ENCODE results near the gene CDK15. TPM values are rescaled to one million over a fixed set of nuclear protein-coding genes. Genes with fewer than 3 reads are reported as not detected.

The CDK15 gene
- total RNA-seq, 2 donors from 2014 or later: 1.2 TPM; not detected in 1

- 74% methylated on average over 7 of the region's 7 CpGs for WGBS
- H3K9me3 ChIP-seq: no peaks in the 10 kb centered on the region
- H3K4me3 ChIP-seq: no peak overlapping the region
- DNase-seq (ENCODE audit: low spot score): no peak
- no peak overlapping the region for H3K27ac ChIP-seq
- no peaks in the 10 kb centered on the region for H3K4me1 ChIP-seq (replicated peaks)
- intact Hi-C loops (cut with DNase I): no loop called here
- no peaks in the 10 kb centered on the region for H3K27me3 ChIP-seq (replicated peaks; ENCODE audit: insufficient read depth)
- TF ChIP-seq POLR2A (IDR thresholded peaks at IDR 0.05) (no peak), CTCF (IDR thresholded peaks at IDR 0.05) (no peak), POLR2AphosphoS5 (IDR thresholded peaks at IDR 0.05) (no peak)
- no peaks in the 10 kb centered on the region for H3K36me3 ChIP-seq
Observed at GRCh38 chr2:201931951-201932350, 125.6 kb downstream of the CDK15 start.

GRCh38 chr2:201932511-201932910, 126.2 kb downstream of the CDK15 start:
- Histone ChIP-seq H3K4me1 (replicated peaks) (no peaks in the 10 kb centered on the region), H3K27me3 (replicated peaks; ENCODE audit: insufficient read depth) (no peaks in the 10 kb centered on the region), H3K9me3 (no peaks in the 10 kb centered on the region), H3K27ac (no peak overlapping the region), H3K36me3 (no peaks in the 10 kb centered on the region), H3K4me3 (no peak overlapping the region)
- TF ChIP-seq POLR2A (IDR thresholded peaks at IDR 0.05) (no peak), CTCF (IDR thresholded peaks at IDR 0.05) (no peak), POLR2AphosphoS5 (IDR thresholded peaks at IDR 0.05) (no peak)
- no peak for DNase-seq (ENCODE audit: low spot score)
- intact Hi-C loops (cut with DNase I): no loop called here
- 84% methylated on average over 3 of the region's 3 CpGs for WGBS

GRCh38 chr2:201933792-201934237, 127.5 kb downstream of the CDK15 start:
- DNase-seq (ENCODE audit: low spot score): no peak

GRCh38 chr2:201936817-201937216, 130.5 kb downstream of the CDK15 start:
- Histone ChIP-seq H3K27me3 (replicated peaks; ENCODE audit: insufficient read depth) (no peaks in the 10 kb centered on the region), H3K4me1 (replicated peaks) (no peaks in the 10 kb centered on the region), H3K9me3 (no peaks in the 10 kb centered on the region), H3K27ac (no peak overlapping the region), H3K36me3 (no peaks in the 10 kb centered on the region), H3K4me3 (no peak overlapping the region)
- WGBS: 86% methylated on average over 4 of the region's 4 CpGs
- TF ChIP-seq CTCF (IDR thresholded peaks at IDR 0.05) (no peak), POLR2A (IDR thresholded peaks at IDR 0.05) (no peak), POLR2AphosphoS5 (IDR thresholded peaks at IDR 0.05) (no peak)
- DNase-seq (ENCODE audit: low spot score): no peak
- intact Hi-C loops (cut with DNase I): no loop called here

More at GRCh38 chr2:201933792-201934237, 127.5 kb downstream of the CDK15 start:
- Histone ChIP-seq H3K27me3 (replicated peaks; ENCODE audit: insufficient read depth) (no peaks in the 10 kb centered on the region), H3K4me1 (replicated peaks) (no peaks in the 10 kb centered on the region), H3K36me3 (no peaks in the 10 kb centered on the region), H3K27ac (no peak overlapping the region), H3K4me3 (no peak overlapping the region), H3K9me3 (no peaks in the 10 kb centered on the region)
- intact Hi-C loops (cut with DNase I): no loop called here
- TF ChIP-seq POLR2A (IDR thresholded peaks at IDR 0.05) (no peak), CTCF (IDR thresholded peaks at IDR 0.05) (no peak), POLR2AphosphoS5 (IDR thresholded peaks at IDR 0.05) (no peak)
- WGBS: 31% methylated on average over 7 of the region's 7 CpGs

- Histone ChIP-seq H3K4me1 (replicated peaks) (no peaks in the 10 kb centered on the region), H3K9me3 (no peaks in the 10 kb centered on the region), H3K4me3 (no peak overlapping the region), H3K36me3 (no peaks in the 10 kb centered on the region), H3K27ac (no peak overlapping the region), H3K27me3 (replicated peaks; ENCODE audit: insufficient read depth) (no peaks in the 10 kb centered on the region)
- intact Hi-C loops (cut with DNase I): no loop called here
- no peak for TF ChIP-seq CTCF (IDR thresholded peaks at IDR 0.05)
- TF ChIP-seq POLR2A (IDR thresholded peaks at IDR 0.05): no peak
- TF ChIP-seq POLR2AphosphoS5 (IDR thresholded peaks at IDR 0.05): no peak
- 97% methylated on average over 4 of the region's 4 CpGs for WGBS
- DNase-seq (ENCODE audit: low spot score): no peak
Observed at GRCh38 chr2:201937343-201937742, 131.0 kb downstream of the CDK15 start.

Measured in prostate gland (tissue), 2 donors.